ENCODE measurements around the gene SOWAHC. TPM values are rescaled to one million over a fixed set of nuclear protein-coding genes. Genes with fewer than 3 reads are reported as not detected.
A peak's percentile ranks its signal among the peaks of the same experiment; 100 is the strongest.

The SOWAHC gene
- total and polyA plus RNA-seq, 2 donors (not counting 1 experiment from before 2014, with no cell fraction given) = 4.4 to 7.1 TPM

GRCh38 chr2:109597283-109597682 lies 16.9 kb upstream of the SOWAHC start:
- Histone ChIP-seq H3K9me3 (ENCODE audit: control insufficient read depth, insufficient read depth, low read depth, low read length) (no peaks in the 10 kb centered on the region), H3K27me3 (ENCODE audit: control insufficient read depth, insufficient read depth, low read length) (no peaks in the 10 kb centered on the region), H3K27ac (ENCODE audit: insufficient read depth, low read length) (no peak overlapping the region), H3K36me3 (ENCODE audit: control insufficient read depth, insufficient read depth, low read length) (no peaks in the 10 kb centered on the region), H3K4me3 (replicated peaks in 1 of 4; ENCODE audit: control extremely low read depth in 1 of 4, insufficient read depth in 1 of 4, low read depth in 3 of 4, low read length in 4 of 4) (no peak overlapping the region), H3K79me2 (ENCODE audit: control insufficient read depth, insufficient read depth, low read length) (peaks cover 61% of the 10 kb centered on the region), H4K20me1 (ENCODE audit: control insufficient read depth, extremely low read depth, insufficient read depth, low read length) (no peaks in the 10 kb centered on the region), H2AFZ (ENCODE audit: low read length) (no peak overlapping the region), H3K9ac (ENCODE audit: insufficient read depth, low read length) (no peak overlapping the region), H3K4me2 (ENCODE audit: extremely low read depth, insufficient read depth, low read length) (no peak overlapping the region), H3K4me1 (ENCODE audit: control insufficient read depth, extremely low read depth, insufficient read depth, low read length) (no peaks in the 10 kb centered on the region)
- DNase-seq (ENCODE audit: low read depth in 2 of 2) = no peak
- TF ChIP-seq EZH2 (IDR thresholded peaks at IDR 0.05; ENCODE audit: low read length, missing control alignments) = no peak
- no peak for TF ChIP-seq CTCF (conservative IDR thresholded peaks at IDR 0.05 in 1 of 2, IDR thresholded peaks at IDR 0.05 in 1 of 2; ENCODE audit: low read depth in 1 of 2, low read length in 2 of 2)

- Histone ChIP-seq H3K27me3 (ENCODE audit: control insufficient read depth, insufficient read depth, low read length) (no peaks in the 10 kb centered on the region), H2AFZ (ENCODE audit: low read length) (no peak overlapping the region), H3K36me3 (ENCODE audit: control insufficient read depth, insufficient read depth, low read length) (no peaks in the 10 kb centered on the region), H3K9ac (ENCODE audit: insufficient read depth, low read length) (no peak overlapping the region), H3K79me2 (ENCODE audit: control insufficient read depth, insufficient read depth, low read length) (peaks cover 66% of the 10 kb centered on the region), H3K4me1 (ENCODE audit: control insufficient read depth, extremely low read depth, insufficient read depth, low read length) (peaks cover 7% of the 10 kb centered on the region), H3K9me3 (ENCODE audit: control insufficient read depth, insufficient read depth, low read depth, low read length) (no peaks in the 10 kb centered on the region), H3K4me2 (ENCODE audit: extremely low read depth, insufficient read depth, low read length) (no peak overlapping the region), H3K4me3 (replicated peaks in 1 of 4; ENCODE audit: control extremely low read depth in 1 of 4, insufficient read depth in 1 of 4, low read depth in 3 of 4, low read length in 4 of 4) (no peak overlapping the region), H4K20me1 (ENCODE audit: control insufficient read depth, extremely low read depth, insufficient read depth, low read length) (no peaks in the 10 kb centered on the region), H3K27ac (ENCODE audit: insufficient read depth, low read length) (no peak overlapping the region)
- DNase-seq (ENCODE audit: low read depth in 2 of 2) = peak in 1 of 2 donors; percentile 33
- TF ChIP-seq EZH2 (IDR thresholded peaks at IDR 0.05; ENCODE audit: low read length, missing control alignments) (no peak), CTCF (conservative IDR thresholded peaks at IDR 0.05 in 1 of 2, IDR thresholded peaks at IDR 0.05 in 1 of 2; ENCODE audit: low read depth in 1 of 2, low read length in 2 of 2) (no peak)
Observed at GRCh38 chr2:109601783-109602182, 12.4 kb upstream of the SOWAHC start.

DNA sequence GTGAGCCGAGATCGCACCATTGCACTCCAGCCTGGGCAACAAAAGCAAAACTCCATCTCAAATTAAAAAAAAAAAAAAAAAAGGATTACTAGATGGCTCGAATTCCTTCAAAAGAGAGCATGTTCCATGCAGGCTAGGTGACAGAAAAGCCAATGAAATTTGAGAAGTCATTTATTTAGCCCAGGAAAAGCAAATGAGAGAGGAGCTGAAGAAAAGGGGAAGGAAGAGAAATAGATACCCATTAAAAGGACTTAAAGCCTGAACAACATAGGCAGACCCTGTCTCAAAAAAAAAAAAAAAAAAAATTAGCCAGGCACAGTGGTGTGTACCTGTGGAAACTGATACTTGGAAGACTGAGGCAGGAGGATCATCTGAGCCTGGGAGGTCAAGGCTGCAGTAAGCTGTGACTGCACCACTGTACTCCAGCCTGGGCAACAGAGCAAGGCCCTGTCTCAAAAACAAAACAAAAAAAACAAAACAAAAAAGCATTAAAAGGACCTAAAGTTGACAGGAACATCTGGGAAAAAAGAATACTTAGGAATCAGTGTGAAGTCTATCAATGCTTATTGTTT lies 11.5 kb upstream of the SOWAHC start:
- no peak for DNase-seq (ENCODE audit: low read depth in 2 of 2)
- H3K27me3 ChIP-seq (ENCODE audit: control insufficient read depth, insufficient read depth, low read length) = no peaks in the 10 kb centered on the region
- no peak overlapping the region for H2AFZ ChIP-seq (ENCODE audit: low read length)
- no peaks in the 10 kb centered on the region for H3K36me3 ChIP-seq (ENCODE audit: control insufficient read depth, insufficient read depth, low read length)
- H4K20me1 ChIP-seq (ENCODE audit: control insufficient read depth, extremely low read depth, insufficient read depth, low read length) = no peaks in the 10 kb centered on the region
- H3K79me2 ChIP-seq (ENCODE audit: control insufficient read depth, insufficient read depth, low read length) = peaks cover 65% of the 10 kb centered on the region
- peaks cover 7% of the 10 kb centered on the region for H3K4me1 ChIP-seq (ENCODE audit: control insufficient read depth, extremely low read depth, insufficient read depth, low read length)
- no peak overlapping the region for H3K9ac ChIP-seq (ENCODE audit: insufficient read depth, low read length)
- no peak overlapping the region for H3K4me3 ChIP-seq (replicated peaks in 1 of 4; ENCODE audit: control extremely low read depth in 1 of 4, insufficient read depth in 1 of 4, low read depth in 3 of 4, low read length in 4 of 4)
- TF ChIP-seq EZH2 (IDR thresholded peaks at IDR 0.05; ENCODE audit: low read length, missing control alignments) (no peak), CTCF (conservative IDR thresholded peaks at IDR 0.05 in 1 of 2, IDR thresholded peaks at IDR 0.05 in 1 of 2; ENCODE audit: low read depth in 1 of 2, low read length in 2 of 2) (no peak)
- H3K9me3 ChIP-seq (ENCODE audit: control insufficient read depth, insufficient read depth, low read depth, low read length) = no peaks in the 10 kb centered on the region
- no peak overlapping the region for H3K4me2 ChIP-seq (ENCODE audit: extremely low read depth, insufficient read depth, low read length)
- no peak overlapping the region for H3K27ac ChIP-seq (ENCODE audit: insufficient read depth, low read length)
